Measurements from ENCODE around the gene RMND1.

GRCh38 chr6:151387175-151387970 is 64.6 kb downstream of the RMND1 start:
- TF ChIP-seq CTCF (IDR thresholded peaks at IDR 0.05) = no peak
- TF ChIP-seq POLR2A (IDR thresholded peaks at IDR 0.05) = no peak

Measured in adrenal gland (tissue), 5 donors.